BE2C (cell line): ENCODE data around the gene SH2D1B.

Experiments used
- DNase-seq: peaks from one replicate; pipeline ENCODE4 v3.0.0-alpha.2; 2020
- H3K27me3 ChIP-seq: fragments of 250-450 bp; sonication (Bioruptor Pico); 2 replicates; pipeline ENCODE4 v1.5.1; 2020; ENCODE audit warnings: mild to moderate bottlenecking
- H3K36me3 ChIP-seq: fragments of 250-450 bp; sonication (Bioruptor Pico); 2 replicates; pipeline ENCODE4 v1.5.1; 2020; ENCODE audit warnings: mild to moderate bottlenecking
- H3K4me1 ChIP-seq: fragments of 250-450 bp; sonication (Bioruptor Pico); 2 replicates; pipeline ENCODE4 v1.5.1; 2020
- H3K4me3 ChIP-seq: 2 replicates; pipeline ENCODE4 v1.5.1; 2011; ENCODE audit warnings: low read depth, low read length
- H3K9me3 ChIP-seq: fragments of 250-450 bp; sonication (Bioruptor Pico); 2 replicates; pipeline ENCODE4 v1.5.1; 2020
- TF ChIP-seq, protein P1 (sequence below): IDR thresholded peaks from 2 replicates; pipeline ENCODE4 v1.5.1; 2012; ENCODE audit warnings: mild to moderate bottlenecking, low read depth, low read length

Gene SH2D1B

DNA sequence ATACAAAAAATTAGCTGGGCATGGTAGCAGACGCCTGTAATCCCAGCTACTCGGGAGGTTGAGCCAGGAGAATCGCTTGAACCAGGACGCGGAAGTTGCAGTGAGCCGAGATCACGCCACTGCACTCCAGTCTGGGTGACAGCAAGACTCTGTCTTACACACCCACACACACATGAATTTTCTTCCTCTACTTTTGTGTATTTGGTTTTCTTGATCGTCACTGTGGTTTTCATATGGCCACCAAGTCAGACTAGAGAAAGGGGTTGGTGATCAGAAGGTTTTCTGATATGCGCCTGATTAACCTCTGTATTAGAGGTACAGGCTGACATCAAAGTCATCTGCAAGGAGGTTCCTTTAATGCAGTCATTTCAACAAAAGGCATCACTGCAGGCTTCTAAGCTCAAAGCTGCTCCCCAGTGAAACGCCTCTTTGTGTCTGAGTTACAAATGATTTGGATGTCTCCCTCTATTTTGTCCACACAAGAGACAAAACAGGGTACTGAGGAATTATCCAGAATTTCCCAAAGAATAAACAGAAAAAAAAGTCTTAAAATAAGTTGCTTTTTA lies 11.1 kb downstream of the SH2D1B start:
- Histone ChIP-seq H3K36me3 (no peaks in the 10 kb centered on the region), H3K27me3 (no peaks in the 10 kb centered on the region; the same call in 1 of the 2 replicates), H3K4me3 (no peak overlapping the region), H3K4me1 (no peaks in the 10 kb centered on the region), H3K9me3 (peaks cover 3% of the 10 kb centered on the region; the same call in 1 of the 2 replicates)
- no peak for DNase-seq
- TF ChIP-seq, protein P1, sequence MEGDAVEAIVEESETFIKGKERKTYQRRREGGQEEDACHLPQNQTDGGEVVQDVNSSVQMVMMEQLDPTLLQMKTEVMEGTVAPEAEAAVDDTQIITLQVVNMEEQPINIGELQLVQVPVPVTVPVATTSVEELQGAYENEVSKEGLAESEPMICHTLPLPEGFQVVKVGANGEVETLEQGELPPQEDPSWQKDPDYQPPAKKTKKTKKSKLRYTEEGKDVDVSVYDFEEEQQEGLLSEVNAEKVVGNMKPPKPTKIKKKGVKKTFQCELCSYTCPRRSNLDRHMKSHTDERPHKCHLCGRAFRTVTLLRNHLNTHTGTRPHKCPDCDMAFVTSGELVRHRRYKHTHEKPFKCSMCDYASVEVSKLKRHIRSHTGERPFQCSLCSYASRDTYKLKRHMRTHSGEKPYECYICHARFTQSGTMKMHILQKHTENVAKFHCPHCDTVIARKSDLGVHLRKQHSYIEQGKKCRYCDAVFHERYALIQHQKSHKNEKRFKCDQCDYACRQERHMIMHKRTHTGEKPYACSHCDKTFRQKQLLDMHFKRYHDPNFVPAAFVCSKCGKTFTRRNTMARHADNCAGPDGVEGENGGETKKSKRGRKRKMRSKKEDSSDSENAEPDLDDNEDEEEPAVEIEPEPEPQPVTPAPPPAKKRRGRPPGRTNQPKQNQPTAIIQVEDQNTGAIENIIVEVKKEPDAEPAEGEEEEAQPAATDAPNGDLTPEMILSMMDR, result no peak

DNA sequence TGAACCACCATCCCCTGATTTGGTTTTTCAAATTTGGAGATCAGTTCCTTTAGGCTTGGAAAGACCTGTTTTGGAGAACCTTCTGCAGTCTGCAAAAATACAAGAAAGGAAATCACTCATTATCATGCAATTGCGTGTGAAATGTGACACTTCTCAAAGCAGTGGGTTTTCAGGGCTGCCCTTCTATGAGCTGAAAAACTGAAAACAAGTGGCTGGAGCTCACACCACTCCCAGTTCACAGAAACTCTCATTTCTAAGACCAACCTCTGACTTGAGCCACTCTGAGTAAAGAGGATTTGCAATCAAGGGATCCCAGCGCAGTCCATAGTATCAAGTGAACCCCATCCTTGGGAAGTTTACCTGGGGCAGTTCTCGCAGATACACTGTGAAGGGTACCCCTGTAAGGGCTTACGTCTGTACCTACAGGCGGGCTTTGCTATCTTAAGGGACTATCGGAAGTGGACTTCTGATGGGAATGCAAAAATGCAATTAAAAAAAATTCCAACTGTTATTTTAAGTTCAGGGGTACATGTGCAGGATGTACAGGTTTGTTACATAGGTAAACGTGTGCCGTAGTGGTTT lies 12.8 kb downstream of the SH2D1B start:
- TF ChIP-seq, protein P1, result no peak
- no peak overlapping the region for H3K4me3 ChIP-seq
- H3K9me3 ChIP-seq, result peaks cover 3% of the 10 kb centered on the region; the same call in 1 of the 2 replicates
- no peak for DNase-seq
- no peaks in the 10 kb centered on the region; the same call in 1 of the 2 replicates for H3K27me3 ChIP-seq
- H3K36me3 ChIP-seq, result no peaks in the 10 kb centered on the region
- no peaks in the 10 kb centered on the region for H3K4me1 ChIP-seq

DNA sequence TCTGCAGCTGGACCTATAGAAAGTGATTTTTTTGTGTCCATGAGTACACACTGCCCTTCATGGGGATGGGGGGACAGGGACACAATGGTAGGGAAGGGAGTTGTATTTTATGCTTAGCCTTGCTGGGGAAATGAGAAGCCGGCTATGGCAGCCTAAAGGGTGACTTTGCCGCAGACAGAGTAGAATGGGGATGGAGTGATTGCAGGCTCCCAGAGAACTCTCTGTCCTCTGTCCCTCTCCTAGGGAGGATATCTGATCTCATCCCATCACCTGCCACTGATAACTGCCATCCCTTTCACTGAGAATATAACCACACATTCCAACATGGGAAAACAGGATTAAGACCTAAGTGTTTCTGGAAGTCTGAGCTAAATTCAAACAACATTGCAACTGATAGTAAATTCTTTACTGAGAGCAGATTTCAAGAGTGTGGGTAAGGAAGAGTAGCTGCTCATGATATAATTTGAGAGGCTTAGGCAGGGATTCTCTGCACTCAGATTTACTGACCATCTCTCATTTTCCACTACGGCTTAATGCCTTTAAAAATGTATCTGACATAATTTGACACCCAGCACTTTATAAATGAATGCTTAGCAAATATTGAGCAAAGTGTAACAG lies 13.9 kb downstream of the SH2D1B start:
- TF ChIP-seq, protein P1, result no peak
- H3K27me3 ChIP-seq, result no peaks in the 10 kb centered on the region; the same call in 1 of the 2 replicates
- H3K4me1 ChIP-seq, result no peaks in the 10 kb centered on the region
- DNase-seq, result no peak
- H3K9me3 ChIP-seq, result no peaks in the 10 kb centered on the region
- H3K36me3 ChIP-seq, result no peaks in the 10 kb centered on the region
- H3K4me3 ChIP-seq, result no peak overlapping the region

DNA sequence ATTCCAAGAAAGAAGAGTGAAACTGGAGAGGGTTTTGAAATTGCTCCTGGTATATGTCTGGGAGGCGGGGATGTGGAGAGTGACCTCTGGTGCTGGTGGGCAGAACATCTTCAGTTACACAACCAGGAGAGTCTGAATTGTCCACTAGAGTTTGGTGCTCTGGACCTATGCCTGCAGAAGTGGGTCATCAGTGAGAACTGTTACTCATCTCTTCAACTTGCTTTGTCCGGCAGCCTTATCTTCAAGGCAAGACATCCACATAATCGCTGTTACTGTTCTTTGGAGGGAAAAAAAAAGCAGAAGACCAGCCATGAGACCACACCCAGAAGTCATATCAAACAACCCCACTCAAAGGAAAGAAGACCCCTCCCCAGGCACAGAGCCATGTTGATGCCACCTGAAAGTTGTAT lies 14.9 kb downstream of the SH2D1B start:
- no peak for DNase-seq
- H3K9me3 ChIP-seq, result no peaks in the 10 kb centered on the region
- no peaks in the 10 kb centered on the region for H3K36me3 ChIP-seq
- TF ChIP-seq, protein P1, result 0 out of 2 replicates have a peak, but pooled peaks have one; percentile 9
- no peaks in the 10 kb centered on the region; the same call in 1 of the 2 replicates for H3K27me3 ChIP-seq
- no peaks in the 10 kb centered on the region for H3K4me1 ChIP-seq
- no peak overlapping the region for H3K4me3 ChIP-seq

DNA sequence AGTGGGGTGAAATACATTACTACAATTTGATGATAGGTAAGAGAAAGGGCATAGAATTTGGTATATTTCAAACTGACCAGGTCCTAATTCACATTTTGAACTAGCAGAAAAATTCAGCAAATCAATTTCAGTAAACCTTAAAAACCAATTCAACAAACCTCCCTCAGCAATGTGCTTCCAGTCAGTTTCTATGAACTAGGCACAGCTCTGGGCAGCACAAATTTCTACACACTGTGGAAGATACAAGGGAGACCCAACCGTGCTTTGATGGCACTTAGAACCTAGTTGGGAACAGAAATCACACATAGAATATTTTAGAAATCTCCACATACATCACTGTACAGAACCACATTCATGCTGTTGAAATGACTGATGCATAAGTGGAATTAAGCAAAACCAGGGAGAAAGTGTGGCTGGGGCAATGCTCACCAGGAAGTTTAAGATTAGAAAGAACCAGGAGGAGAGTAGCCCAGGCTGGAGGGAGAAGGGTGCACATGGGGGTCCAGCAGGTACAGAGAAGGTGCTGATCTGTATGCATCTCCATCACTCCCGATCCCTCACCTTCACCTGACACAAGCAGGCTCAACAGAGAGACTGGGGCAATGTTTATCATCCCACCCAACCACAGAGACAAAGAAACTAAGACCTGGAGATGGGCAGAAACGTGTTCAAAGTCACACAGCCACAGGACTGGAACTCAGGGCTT lies 15.6 kb downstream of the SH2D1B start:
- TF ChIP-seq, protein P1, result no peak
- no peaks in the 10 kb centered on the region for H3K9me3 ChIP-seq
- no peak overlapping the region for H3K4me3 ChIP-seq
- no peaks in the 10 kb centered on the region; the same call in 1 of the 2 replicates for H3K27me3 ChIP-seq
- no peaks in the 10 kb centered on the region for H3K36me3 ChIP-seq
- no peak for DNase-seq
- no peaks in the 10 kb centered on the region for H3K4me1 ChIP-seq
